HepG2 (cell line): ENCODE data around the gene STUB1. TPM values are rescaled to one million over a fixed set of nuclear protein-coding genes. Genes with fewer than 3 reads are reported as not detected.
A peak's percentile ranks its signal among the peaks of the same experiment; 100 is the strongest.

Experiments
- ATAC-seq: fragments of 200-7000 bp; cut with Tn5 transposase; 3 replicates; pipeline ENCODE4 v1.9.1; 2020; ENCODE audit warnings: mild to moderate bottlenecking, moderate library complexity
- BruUV-seq: library from RNA; stranded (reverse); fragments of 400-500 nt; replicated peaks from 2 replicates; lab custom pipeline; 2021; lab: Mats Ljungman, UMichigan
- CTCF ChIA-PET: fragments of 300-600 bp; formaldehyde crosslinking; extraction: SDS; loops from one replicate; lab custom pipeline; 2021; ENCODE audit warnings: low total read pairs, inconsistent platforms, low intra/inter-chr PET ratio; lab: Yijun Ruan, JAX
- POLR2A ChIA-PET: fragments of 350-600 bp; sonication (Branson Sonifier 250); formaldehyde crosslinking; loops from one replicate; lab custom pipeline; 2020; ENCODE audit warnings: antibody characterized with exemption, inconsistent platforms; lab: Yijun Ruan, JAX
- DNase-seq: peaks from one replicate; pipeline ENCODE4 v3.0.0-alpha.2; 2015; ENCODE audit warnings: low spot score
- FAIRE-seq: peaks from 3 replicates; lab custom pipeline; 2011; peaks lifted over from hg19 to GRCh38; lab: Jason Lieb, UNC
- H2AFZ ChIP-seq: one replicate; pipeline ENCODE4 v1.6.1; 2011; ENCODE audit warnings: low read length, inconsistent platforms
- H3K27ac ChIP-seq: fragments of 300-600 bp; 3 replicates; pipeline ENCODE4 v1.8.0; 2011; ENCODE audit warnings: mixed run types, mild to moderate bottlenecking, mixed read lengths, low read length, inconsistent platforms; ENCODE audit not compliant: insufficient read depth; ENCODE audit errors: extremely low read length
- H3K27me3 ChIP-seq, 2 experiments: fragments of 200-600 bp in 1 of 2; 2 replicates in 1 of 2; 3 replicates in 1 of 2; pipeline versions ENCODE4 v1.6.0 to v1.8.0; 2011; ENCODE audit warnings: low read length in 2 of 2, mild to moderate bottlenecking in 2 of 2, moderate library complexity in 2 of 2, inconsistent platforms in 1 of 2; ENCODE audit not compliant: insufficient read depth in 2 of 2, control insufficient read depth in 1 of 2
- H3K36me3 ChIP-seq, 2 experiments: fragments of 200-600 bp in 1 of 2; replicated peaks in 1 of 2; 2 replicates in 1 of 2; 3 replicates in 1 of 2; pipeline versions ENCODE4 v1.5.1 to v1.8.0; 2011; ENCODE audit warnings: low read length in 2 of 2, inconsistent platforms in 1 of 2; ENCODE audit not compliant: insufficient read depth in 2 of 2, control insufficient read depth in 1 of 2
- H3K4me1 ChIP-seq: 2 replicates; pipeline ENCODE4 v1.5.1; 2012; ENCODE audit warnings: low read length, inconsistent platforms; ENCODE audit not compliant: insufficient read depth
- H3K4me2 ChIP-seq: 2 replicates; pipeline ENCODE4 v1.6.0; 2011; ENCODE audit warnings: low read depth, low read length, inconsistent platforms
- H3K4me3 ChIP-seq, 3 experiments: fragments of 200-600 bp in 1 of 3; sonication (generic), shearing (Covaris generic) in 1 of 3; replicated peaks in 1 of 3; 2 replicates each; pipeline ENCODE4 v1.5.1; 2011 to 2016; ENCODE audit warnings: low read length in 3 of 3, inconsistent platforms in 2 of 3, low read depth in 2 of 3, mild to moderate bottlenecking in 2 of 3, control low read depth in 1 of 3, mixed read lengths in 1 of 3; ENCODE audit not compliant: insufficient read depth in 1 of 3
- H3K79me2 ChIP-seq: one replicate; pipeline ENCODE4 v1.6.1; 2011; ENCODE audit warnings: low read length, inconsistent platforms; ENCODE audit not compliant: insufficient read depth
- H3K9ac ChIP-seq: 2 replicates; pipeline ENCODE4 v1.6.0; 2011; ENCODE audit warnings: mild to moderate bottlenecking, low read depth, low read length, inconsistent platforms; ENCODE audit not compliant: insufficient read depth
- H3K9me3 ChIP-seq: 2 replicates; pipeline ENCODE4 v1.5.1; 2012; ENCODE audit warnings: mild to moderate bottlenecking, low read length
- H4K20me1 ChIP-seq: 2 replicates; pipeline ENCODE4 v1.6.0; 2011; ENCODE audit warnings: inconsistent platforms, mild to moderate bottlenecking, low read length, moderate library complexity; ENCODE audit not compliant: insufficient read depth
- CHCHD3 ChIP-seq: sonication (generic); formaldehyde crosslinking; IDR thresholded peaks from 2 replicates; pipeline ENCODE4 v1.8.0; 2022; ENCODE audit warnings: mild to moderate bottlenecking, missing genetic modification reagents, moderate library complexity
- DMAP1 ChIP-seq: IDR thresholded peaks from 2 replicates; pipeline ENCODE4 v1.6.1; 2016
- ETV6 ChIP-seq: sonication (generic); formaldehyde crosslinking; conservative IDR thresholded peaks from 2 replicates; pipeline ENCODE4 v1.4.0; 2020; ENCODE audit warnings: missing genetic modification reagents
- FOXA1 ChIP-seq, 2 experiments: fragments of 450-650 bp in 1 of 2; sonication (generic) in 1 of 2; formaldehyde crosslinking in 1 of 2; IDR thresholded peaks; 2 replicates each; pipeline versions ENCODE4 v1.4.0 to v1.6.1; 2016 to 2020; ENCODE audit warnings: missing genetic modification reagents in 1 of 2
- FOXO1 ChIP-seq: sonication (generic); formaldehyde crosslinking; IDR thresholded peaks from 2 replicates; pipeline ENCODE4 v1.4.0; 2020; ENCODE audit warnings: missing genetic modification reagents
- KLF13 ChIP-seq: sonication (generic); formaldehyde crosslinking; IDR thresholded peaks from 2 replicates; pipeline ENCODE4 v1.4.0; 2020; ENCODE audit warnings: mild to moderate bottlenecking, missing genetic modification reagents
- PHF8 ChIP-seq: sonication (generic); formaldehyde crosslinking; IDR thresholded peaks from 2 replicates; pipeline ENCODE4 v1.5.0; 2020; ENCODE audit warnings: missing genetic modification reagents
- RXRA ChIP-seq: sonication (generic); formaldehyde crosslinking; IDR thresholded peaks from 2 replicates; pipeline ENCODE4 v1.5.1; 2020; ENCODE audit warnings: missing genetic modification reagents
- SAP130 ChIP-seq: IDR thresholded peaks from 2 replicates; pipeline ENCODE4 v1.6.1; 2016; ENCODE audit warnings: low read depth
- TOPORS ChIP-seq: sonication (generic); formaldehyde crosslinking; IDR thresholded peaks from 2 replicates; pipeline ENCODE4 v1.8.0; 2023; ENCODE audit warnings: mild to moderate bottlenecking, missing genetic modification reagents
- ZNF12 ChIP-seq: sonication (generic); formaldehyde crosslinking; IDR thresholded peaks from 2 replicates; pipeline ENCODE4 v1.5.0; 2020; ENCODE audit warnings: missing genetic modification reagents
- ZNF230 ChIP-seq: sonication (generic); formaldehyde crosslinking; IDR thresholded peaks from 2 replicates; pipeline ENCODE4 v1.4.0; 2020; ENCODE audit warnings: mild to moderate bottlenecking, missing genetic modification reagents
- ZNF605 ChIP-seq: sonication (generic); formaldehyde crosslinking; IDR thresholded peaks from 2 replicates; pipeline ENCODE4 v1.8.0; 2022; ENCODE audit warnings: mild to moderate bottlenecking, missing genetic modification reagents
- ZNF687 ChIP-seq: sonication (generic); formaldehyde crosslinking; IDR thresholded peaks from 2 replicates; pipeline ENCODE4 v1.5.1; 2020; ENCODE audit warnings: mild to moderate bottlenecking, missing genetic modification reagents, moderate library complexity
- WGBS: methylation state at CpG from one replicate; pipeline ENCODE4 v1.1.6; 2017; ENCODE audit warnings: low lambda C conversion rate; 5-methylcytosine and 5-hydroxymethylcytosine counted together
- in situ Hi-C: cut with HindIII; loops from 2 replicates; pipeline ENCODE4 v1.10.0; 2017; ENCODE audit warnings: low pct_unique_long_range_greater_than_20kb; ENCODE audit not compliant: extremely low pct_ligation_motif_present
- intact Hi-C: fragments of 100-400 bp; cut with micrococcal nuclease; formaldehyde crosslinking; loops from one replicate; pipeline ENCODE4 v1.10.0; 2022; ENCODE audit not compliant: unreplicated experiment
- polyA plus RNA-seq, 8 experiments: library from polyadenylated mRNA; depleted of rRNA in 3 of 8; stranded (reverse) in 7 of 8; unstranded in 1 of 8; fragments of >200 nt; fragmentation: Illumina TruSeq in 4 of 8; extraction: Trizol in 4 of 8; gene quantifications; 2 replicates each; pipeline versions ENCODE4 v1.2.1 to v1.2.3, GENCODE V29; 2011 to 2016; ENCODE audit warnings: low read depth in 4 of 8, missing spikeins in 1 of 8, mixed read lengths in 1 of 8; ENCODE audit not compliant: insufficient read depth in 1 of 8
- total RNA-seq, 5 experiments: library from RNA; depleted of rRNA; stranded (reverse); fragments of >200 nt; fragmentation: Illumina TruSeq; extraction: Trizol; gene quantifications; 2 replicates each; pipeline ENCODE4 v1.2.3, GENCODE V29; 2016; ENCODE audit warnings: low read depth in 1 of 5
- TF ChIP-seq, protein P1 (sequence below): IDR thresholded peaks from 2 replicates; pipeline ENCODE4 v1.6.1; 2016; ENCODE audit warnings: missing compliant biosample characterization, missing genetic modification reagents, borderline replicate concordance
- TF ChIP-seq, protein P2 (sequence below): sonication (generic); formaldehyde crosslinking; IDR thresholded peaks from 2 replicates; pipeline ENCODE4 v1.5.1; 2020; ENCODE audit warnings: missing genetic modification reagents, mild to moderate bottlenecking, borderline replicate concordance

Gene STUB1
- total and polyA plus RNA-seq, 2 of the 13 experiments (the other 11 are each of a cell fraction or from before 2014, with no cell fraction given): 52.9 to 78.2 TPM

GRCh38 chr16:727291-727977 is 47.2 kb downstream of the STUB1 start:
- peak overlapping the region; percentile 94 for H3K4me2 ChIP-seq
- no peak overlapping the region for H3K27ac ChIP-seq
- ChIA-PET CTCF (no interaction called here), POLR2A (interaction anchor here (1.1 to 2.0 kb wide), 2 partner anchors 11 to 15 kb away, joined by 3 to 7 read pairs; no protein-coding TSS in a partner anchor)
- ATAC-seq: peak; percentile 14
- no CpG with 5 or more reads among the region's 61 CpGs for WGBS
- FAIRE-seq: no peak
- no peaks in the 10 kb centered on the region for H4K20me1 ChIP-seq
- intact Hi-C loops: no loop called here
- no peaks in the 10 kb centered on the region for H3K79me2 ChIP-seq
- no peak for DNase-seq
- H3K27me3 ChIP-seq: peaks cover 0 to 3% of the 10 kb centered on the region in 2 experiments; a peak in 1 of 5 replicates
- H3K9me3 ChIP-seq: no peaks in the 10 kb centered on the region
- peaks cover 11% of the 10 kb centered on the region for H3K4me1 ChIP-seq
- no peak overlapping the region for H2AFZ ChIP-seq
- peak overlapping the region; percentile 57 to 82 (median 66) for H3K4me3 ChIP-seq
- no TSS peak for BruUV-seq
- H3K9ac ChIP-seq: peak overlapping the region; percentile 69
- in situ Hi-C loops: no loop called here
- H3K36me3 ChIP-seq: no peaks in the 10 kb centered on the region
- TF ChIP-seq ZNF687 (CRISPR knock-in tag) (peak; percentile 69), FOXO1 (CRISPR knock-in tag) (0 out of 2 replicates have a peak, but pooled peaks have one; percentile 8), ETV6 (CRISPR knock-in tag) (0 out of 2 replicates have a peak, but pooled peaks have one; percentile 24), ZNF12 (CRISPR knock-in tag) (0 out of 2 replicates have a peak, but pooled peaks have one; percentile 9), DMAP1 (CRISPR knock-in tag) (0 out of 2 replicates have a peak, but pooled peaks have one; percentile 15), ZNF605 (CRISPR knock-in tag) (no peak), KLF13 (CRISPR knock-in tag) (0 out of 2 replicates have a peak, but pooled peaks have one; percentile 43), ZNF230 (0 out of 2 replicates have a peak, but pooled peaks have one; percentile 47), CHCHD3 (CRISPR knock-in tag) (peak; percentile 67; the same call in 1 of the 2 replicates), RXRA (CRISPR knock-in tag) (peak; percentile 60; the same call in 1 of the 2 replicates), SAP130 (CRISPR knock-in tag) (peak; percentile 2), TOPORS (peak; percentile 63; the same call in 1 of the 2 replicates), PHF8 (CRISPR knock-in tag) (0 out of 2 replicates have a peak, but pooled peaks have one; percentile 25), FOXA1 (IDR thresholded peaks at IDR 0.05) (no peak), FOXA1 (CRISPR knock-in tag; IDR thresholded peaks at IDR 0.05) (0 out of 2 replicates have a peak, but pooled peaks have one; percentile 20)
- TF ChIP-seq, protein P1, sequence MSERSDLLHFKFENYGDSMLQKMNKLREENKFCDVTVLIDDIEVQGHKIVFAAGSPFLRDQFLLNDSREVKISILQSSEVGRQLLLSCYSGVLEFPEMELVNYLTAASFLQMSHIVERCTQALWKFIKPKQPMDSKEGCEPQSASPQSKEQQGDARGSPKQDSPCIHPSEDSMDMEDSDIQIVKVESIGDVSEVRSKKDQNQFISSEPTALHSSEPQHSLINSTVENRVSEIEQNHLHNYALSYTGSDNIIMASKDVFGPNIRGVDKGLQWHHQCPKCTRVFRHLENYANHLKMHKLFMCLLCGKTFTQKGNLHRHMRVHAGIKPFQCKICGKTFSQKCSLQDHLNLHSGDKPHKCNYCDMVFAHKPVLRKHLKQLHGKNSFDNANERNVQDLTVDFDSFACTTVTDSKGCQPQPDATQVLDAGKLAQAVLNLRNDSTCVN (CRISPR knock-in tag): peak; percentile 13; the same call in 1 of the 2 replicates
- TF ChIP-seq, protein P2, sequence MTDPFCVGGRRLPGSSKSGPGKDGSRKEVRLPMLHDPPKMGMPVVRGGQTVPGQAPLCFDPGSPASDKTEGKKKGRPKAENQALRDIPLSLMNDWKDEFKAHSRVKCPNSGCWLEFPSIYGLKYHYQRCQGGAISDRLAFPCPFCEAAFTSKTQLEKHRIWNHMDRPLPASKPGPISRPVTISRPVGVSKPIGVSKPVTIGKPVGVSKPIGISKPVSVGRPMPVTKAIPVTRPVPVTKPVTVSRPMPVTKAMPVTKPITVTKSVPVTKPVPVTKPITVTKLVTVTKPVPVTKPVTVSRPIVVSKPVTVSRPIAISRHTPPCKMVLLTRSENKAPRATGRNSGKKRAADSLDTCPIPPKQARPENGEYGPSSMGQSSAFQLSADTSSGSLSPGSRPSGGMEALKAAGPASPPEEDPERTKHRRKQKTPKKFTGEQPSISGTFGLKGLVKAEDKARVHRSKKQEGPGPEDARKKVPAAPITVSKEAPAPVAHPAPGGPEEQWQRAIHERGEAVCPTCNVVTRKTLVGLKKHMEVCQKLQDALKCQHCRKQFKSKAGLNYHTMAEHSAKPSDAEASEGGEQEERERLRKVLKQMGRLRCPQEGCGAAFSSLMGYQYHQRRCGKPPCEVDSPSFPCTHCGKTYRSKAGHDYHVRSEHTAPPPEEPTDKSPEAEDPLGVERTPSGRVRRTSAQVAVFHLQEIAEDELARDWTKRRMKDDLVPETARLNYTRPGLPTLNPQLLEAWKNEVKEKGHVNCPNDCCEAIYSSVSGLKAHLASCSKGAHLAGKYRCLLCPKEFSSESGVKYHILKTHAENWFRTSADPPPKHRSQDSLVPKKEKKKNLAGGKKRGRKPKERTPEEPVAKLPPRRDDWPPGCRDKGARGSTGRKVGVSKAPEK (CRISPR knock-in tag): no peak
